Peyer's patch (tissue), 4 donors: ENCODE results near the gene ALDH2.

ENCODE experiments used
- CTCF ChIP-seq, 6 experiments: fragments of 450-650 bp in 4 of 6; fragments of 200-600 bp in 2 of 6; sonication (generic) in 1 of 6; IDR thresholded peaks; one replicate each; pipeline ENCODE4 v1.5.1; 2017 to 2019; ENCODE audit warnings: antibody characterized with exemption in 6 of 6, mild to moderate bottlenecking in 3 of 6, moderate library complexity in 1 of 6
- POLR2A ChIP-seq, 2 donors: fragments of 450-650 bp; IDR thresholded peaks; one replicate each; pipeline ENCODE4 v1.5.1; 2017; ENCODE audit warnings: antibody characterized with exemption in 2 of 2, mild to moderate bottlenecking in 2 of 2, moderate library complexity in 2 of 2

- TF ChIP-seq CTCF (IDR thresholded peaks at IDR 0.05) (no peak), POLR2A (IDR thresholded peaks at IDR 0.05) (no peak)
These were observed 25.4 kb upstream of the ALDH2 start for GRCh38 chr12:111741235-111741812.
